Fibroblast of villous mesenchyme (primary cell): ENCODE results near the gene ZNF500. TPM values are rescaled to one million over a fixed set of nuclear protein-coding genes. Genes with fewer than 3 reads are reported as not detected.

Experiments
- DNase-seq: peaks from one replicate; pipeline ENCODE4 v3.0.0-alpha.2; 2010; ENCODE audit warnings: low read depth
- H3K4me3 ChIP-seq: 2 replicates; pipeline ENCODE4 v1.5.1; 2011; ENCODE audit warnings: low read depth, mild to moderate bottlenecking, low read length
- CTCF ChIP-seq: IDR thresholded peaks from 2 replicates; pipeline ENCODE4 v1.5.1; 2012; ENCODE audit warnings: low read depth, mild to moderate bottlenecking, low read length; ENCODE audit not compliant: insufficient read depth
- total RNA-seq: library from RNA; depleted of rRNA; stranded (reverse); fragments of >200 nt; gene quantifications from 2 replicates; pipeline ENCODE4 v1.2.3, GENCODE V29; 2012

ZNF500 gene
- total RNA-seq, 1 donor = 12.5 TPM

GRCh38 chr16:4783251-4783950 lies 16.4 kb upstream of the ZNF500 start:
- DNase-seq = no peak
- no peak overlapping the region for H3K4me3 ChIP-seq
- no peak for TF ChIP-seq CTCF

- TF ChIP-seq CTCF = no peak
- no peak overlapping the region for H3K4me3 ChIP-seq
- peak; percentile 34 for DNase-seq
Observed at GRCh38 chr16:4780235-4780634, 13.3 kb upstream of the ZNF500 start.

GRCh38 chr16:4778050-4778392 lies 11.1 kb upstream of the ZNF500 start:
- DNase-seq = no peak

GRCh38 chr16:4777339-4778049 lies 10.5 kb upstream of the ZNF500 start:
- no peak overlapping the region for H3K4me3 ChIP-seq
- TF ChIP-seq CTCF = no peak
- DNase-seq = no peak

More at GRCh38 chr16:4778050-4778392, 11.1 kb upstream of the ZNF500 start:
- H3K4me3 ChIP-seq = no peak overlapping the region
- no peak for TF ChIP-seq CTCF

- no peak overlapping the region for H3K4me3 ChIP-seq
- DNase-seq = no peak
- no peak for TF ChIP-seq CTCF
Observed at GRCh38 chr16:4776141-4776705, 9.3 kb upstream of the ZNF500 start.

- no peak for TF ChIP-seq CTCF
- no peak overlapping the region for H3K4me3 ChIP-seq
- no peak for DNase-seq
Observed at GRCh38 chr16:4775005-4775404, 8.0 kb upstream of the ZNF500 start.
